ENCODE results near the gene PDHX.

- TF ChIP-seq POLR2AphosphoS5 (IDR thresholded peaks at IDR 0.05) (no peak), POLR2A (IDR thresholded peaks at IDR 0.05) (no peak)
Measured at GRCh38 chr11:34988294-34989255, 72.2 kb downstream of the PDHX start.
